A549 (cell line): ENCODE measurements around the gene ARFGEF3. TPM values are rescaled to one million over a fixed set of nuclear protein-coding genes. Genes with fewer than 3 reads are reported as not detected.

Source experiments
- ATAC-seq, 2 experiments: fragments of 200-7000 bp in 1 of 2; fragments of >200 bp in 1 of 2; cut with Nextera tagmentation in 1 of 2; cut with Tn5 transposase in 1 of 2; 3 replicates each; pipeline versions ENCODE4 v1.8.0 to v1.9.1; 2018 to 2020; ENCODE audit warnings: mild to moderate bottlenecking in 1 of 2, moderate library complexity in 1 of 2
- CTCF ChIA-PET: fragments of 300-600 bp; sonication (Branson Sonifier 250); formaldehyde crosslinking; extraction: SDS; loops from one replicate; lab custom pipeline; 2021; ENCODE audit warnings: antibody characterized with exemption, inconsistent platforms; lab: Yijun Ruan, JAX
- POLR2A ChIA-PET: fragments of 350-600 bp; formaldehyde crosslinking; extraction: SDS; loops from one replicate; lab custom pipeline; 2021; ENCODE audit warnings: antibody characterized with exemption, inconsistent platforms; lab: Yijun Ruan, JAX
- DNase-seq, 2 experiments: peaks; one replicate each; pipeline versions ENCODE4 v3.0.0 to v3.0.0-alpha.2; 2011 to 2016; ENCODE audit warnings: low read depth in 1 of 2, low spot score in 1 of 2
- FAIRE-seq: peaks from 2 replicates; lab custom pipeline; 2011; peaks lifted over from hg19 to GRCh38; lab: Jason Lieb, UNC
- H3K27ac ChIP-seq, 2 experiments: fragments of >200 bp; sonication (Bioruptor Twin); formaldehyde crosslinking; 3 replicates each; pipeline ENCODE4 v1.5.1; 2016 to 2017
- H3K4me1 ChIP-seq: fragments of >200 bp; sonication (Bioruptor Twin); formaldehyde crosslinking; 3 replicates; pipeline ENCODE4 v1.6.1; 2016
- H3K4me2 ChIP-seq: fragments of >200 bp; sonication (Bioruptor Twin); formaldehyde crosslinking; 3 replicates; pipeline ENCODE4 v1.6.1; 2016
- H3K4me3 ChIP-seq: fragments of >200 bp; sonication (Bioruptor Twin); formaldehyde crosslinking; 3 replicates; pipeline ENCODE4 v1.5.1; 2016
- H3K9me3 ChIP-seq: fragments of >200 bp; sonication (Bioruptor Twin); formaldehyde crosslinking; 3 replicates; pipeline ENCODE4 v1.6.1; 2016
- BHLHE40 ChIP-seq: IDR thresholded peaks from 2 replicates; pipeline ENCODE4 v1.6.1; 2012; ENCODE audit warnings: low read depth, low read length, inconsistent platforms
- CBX2 ChIP-seq: fragments of 200-600 bp; sonication (generic); IDR thresholded peaks from 2 replicates; pipeline ENCODE4 v1.6.1; 2016; ENCODE audit warnings: low read depth, mild to moderate bottlenecking, borderline replicate concordance
- CBX8 ChIP-seq: fragments of 200-600 bp; sonication (generic); IDR thresholded peaks from 2 replicates; pipeline ENCODE4 v1.6.1; 2016
- CEBPB ChIP-seq, 2 experiments: fragments of >200 bp in 1 of 2; sonication (Bioruptor Twin) in 1 of 2; formaldehyde crosslinking in 1 of 2; IDR thresholded peaks; 2 replicates each; pipeline ENCODE4 v1.6.1; 2012 to 2016
- E2F6 ChIP-seq: IDR thresholded peaks from 2 replicates; pipeline ENCODE4 v1.6.1; 2012; ENCODE audit warnings: low read depth, borderline replicate concordance
- EHF ChIP-seq: fragments of 250-450 bp; sonication (Bioruptor Pico); IDR thresholded peaks from 2 replicates; pipeline ENCODE4 v1.5.0; 2020; ENCODE audit warnings: mild to moderate bottlenecking
- EHMT2 ChIP-seq: fragments of 200-600 bp; sonication (generic); IDR thresholded peaks from 2 replicates; pipeline ENCODE4 v1.6.1; 2016; ENCODE audit warnings: antibody characterized with exemption, low read depth, mild to moderate bottlenecking, moderate library complexity
- EP300 ChIP-seq, 2 experiments: fragments of >200 bp; sonication (Bioruptor Twin); formaldehyde crosslinking; IDR thresholded peaks; 2 replicates in 1 of 2; 3 replicates in 1 of 2; pipeline ENCODE4 v1.6.1; 2016 to 2017
- ESRRA ChIP-seq: fragments of 150-350 bp; IDR thresholded peaks from 2 replicates; pipeline ENCODE4 v1.6.1; 2014; ENCODE audit warnings: mild to moderate bottlenecking, low read length, borderline replicate concordance
- HEYL ChIP-seq: fragments of 250-450 bp; sonication (Bioruptor Pico); IDR thresholded peaks from 2 replicates; pipeline ENCODE4 v1.8.0; 2021; ENCODE audit warnings: mild to moderate bottlenecking, moderate library complexity
- HOXA7 ChIP-seq: fragments of 250-450 bp; sonication (Bioruptor Pico); IDR thresholded peaks from 2 replicates; pipeline ENCODE4 v1.5.0; 2020; ENCODE audit warnings: mild to moderate bottlenecking, moderate library complexity
- MAZ ChIP-seq: fragments of 150-350 bp; IDR thresholded peaks from 2 replicates; pipeline ENCODE4 v1.6.1; 2014; ENCODE audit warnings: antibody characterized with exemption, low read depth, low read length, borderline replicate concordance
- PBX3 ChIP-seq: IDR thresholded peaks from 2 replicates; pipeline ENCODE4 v1.6.1; 2012
- POLR2AphosphoS2 ChIP-seq: conservative IDR thresholded peaks from 2 replicates; pipeline ENCODE4 v1.6.1; 2012; ENCODE audit warnings: low read length, improper control_type of control experiment, inconsistent platforms
- RAD21 ChIP-seq, 2 experiments: fragments of >200 bp in 1 of 2; sonication (Bioruptor Twin) in 1 of 2; formaldehyde crosslinking in 1 of 2; IDR thresholded peaks in 1 of 2; conservative IDR thresholded peaks in 1 of 2; 2 replicates in 1 of 2; 3 replicates in 1 of 2; pipeline ENCODE4 v1.6.1; 2012 to 2018; ENCODE audit warnings: inconsistent platforms in 1 of 2
- RARB ChIP-seq: fragments of 250-450 bp; sonication (Bioruptor Pico); IDR thresholded peaks from 2 replicates; pipeline ENCODE4 v1.8.0; 2021; ENCODE audit warnings: mild to moderate bottlenecking, moderate library complexity
- RFX5 ChIP-seq: fragments of 450-650 bp; IDR thresholded peaks from 2 replicates; pipeline ENCODE4 v1.7.1; 2014; ENCODE audit warnings: antibody characterized with exemption, mild to moderate bottlenecking, moderate library complexity
- RNF2 ChIP-seq: fragments of 200-600 bp; sonication (generic); IDR thresholded peaks from 2 replicates; pipeline ENCODE4 v1.6.1; 2016; ENCODE audit warnings: low read depth, mild to moderate bottlenecking, antibody characterized with exemption, moderate library complexity, borderline replicate concordance
- ZC3H11A ChIP-seq: fragments of 450-650 bp; IDR thresholded peaks from 2 replicates; pipeline ENCODE4 v1.6.1; 2014; ENCODE audit warnings: antibody characterized with exemption, mild to moderate bottlenecking
- ZNF302 ChIP-seq: fragments of 250-450 bp; sonication (Bioruptor Pico); IDR thresholded peaks from 2 replicates; pipeline ENCODE4 v1.9.0; 2021; ENCODE audit warnings: inconsistent platforms, mild to moderate bottlenecking, moderate library complexity
- ZSCAN20 ChIP-seq: fragments of 250-450 bp; sonication (Bioruptor Pico); IDR thresholded peaks from 2 replicates; pipeline ENCODE4 v1.8.0; 2022; ENCODE audit warnings: mild to moderate bottlenecking, moderate library complexity
- WGBS: methylation state at CpG from one replicate; pipeline ENCODE4 v1.1.6; 2017; ENCODE audit errors: missing lambda C conversion rate; 5-methylcytosine and 5-hydroxymethylcytosine counted together
- polyA plus RNA-seq, 4 experiments: library from polyadenylated mRNA; depleted of rRNA in 3 of 4; stranded (reverse); fragments of >200 nt; fragmentation: RNase III in 1 of 4; extraction: RNeasy Plus Mini Kit Qiagen cat#74134 plus additional on column Dnase treatment in 1 of 4; gene quantifications; 2 replicates in 3 of 4; 3 replicates in 1 of 4; pipeline ENCODE4 v1.2.3, GENCODE V29; 2011 to 2017
- TF ChIP-seq, protein P1 (sequence below): IDR thresholded peaks from 2 replicates; pipeline ENCODE4 v1.6.1; 2012
- TF ChIP-seq, protein P2 (sequence below): fragments of 450-650 bp; IDR thresholded peaks from 2 replicates; pipeline ENCODE4 v1.6.1; 2014; ENCODE audit warnings: antibody characterized with exemption
- TF ChIP-seq, protein P3 (sequence below): fragments of 250-450 bp; sonication (Bioruptor Pico); IDR thresholded peaks from 2 replicates; pipeline ENCODE4 v1.5.0; 2020; ENCODE audit warnings: low read depth, mild to moderate bottlenecking, moderate library complexity

The ARFGEF3 gene
- polyA plus RNA-seq, 2 of the 4 experiments (the other 2 are of a cell fraction) = 0.15 to 0.83 TPM

- H3K4me2 ChIP-seq = no peak overlapping the region
- WGBS = 62% methylated on average over 3 of the region's 3 CpGs
- CTCF ChIA-PET = interaction anchor here (1.0 kb wide), 1 partner anchor 11 kb away, joined by 3 read pairs; no protein-coding TSS in a partner anchor
- no peak for TF ChIP-seq RAD21 (conservative IDR thresholded peaks at IDR 0.05 in 1 of 2, IDR thresholded peaks at IDR 0.05 in 1 of 2)
- no peak for TF ChIP-seq RFX5
- no peak for TF ChIP-seq MAZ
- TF ChIP-seq ZNF302 = no peak
- no peak for TF ChIP-seq PBX3
- TF ChIP-seq, protein P1, sequence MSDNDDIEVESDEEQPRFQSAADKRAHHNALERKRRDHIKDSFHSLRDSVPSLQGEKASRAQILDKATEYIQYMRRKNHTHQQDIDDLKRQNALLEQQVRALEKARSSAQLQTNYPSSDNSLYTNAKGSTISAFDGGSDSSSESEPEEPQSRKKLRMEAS = no peak
- TF ChIP-seq CEBPB (IDR thresholded peaks at IDR 0.05) = no peak
- H3K4me1 ChIP-seq = no peaks in the 10 kb centered on the region
- ATAC-seq (no peak), DNase-seq (no peak), FAIRE-seq (no peak)
- no peak overlapping the region for H3K27ac ChIP-seq
- no peaks in the 10 kb centered on the region for H3K9me3 ChIP-seq
- H3K4me3 ChIP-seq = no peak overlapping the region
- POLR2A ChIA-PET = no interaction called here
These were observed 85.1 kb downstream of the ARFGEF3 start for GRCh38 chr6:138246650-138247440.

DNA sequence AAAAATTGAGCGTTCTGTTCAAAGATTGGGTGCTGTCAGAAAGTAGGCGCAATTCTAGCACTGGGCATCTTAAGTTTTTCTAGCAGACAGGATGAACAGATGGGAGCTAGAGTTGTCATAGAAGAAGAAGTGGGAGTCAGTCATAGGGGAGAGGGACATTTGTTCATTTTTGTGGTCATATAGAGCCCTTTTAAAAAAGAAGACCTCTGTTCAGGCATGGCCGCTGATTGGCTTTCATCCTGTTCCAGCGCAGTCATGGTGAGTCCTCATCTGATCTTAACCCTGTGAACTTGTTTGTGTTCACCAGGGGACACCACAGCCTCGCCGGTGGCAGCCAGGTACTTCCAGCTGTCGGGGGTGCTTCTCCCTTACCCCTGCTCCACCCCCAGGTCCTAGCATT, 86.3 kb downstream of the ARFGEF3 start:
- H3K9me3 ChIP-seq = no peaks in the 10 kb centered on the region
- FAIRE-seq (no peak), ATAC-seq (no peak), DNase-seq (no peak)
- no peak overlapping the region for H3K27ac ChIP-seq
- ChIA-PET CTCF (interaction anchor here (1.0 kb wide), 1 partner anchor 10 kb away, joined by 3 read pairs; no protein-coding TSS in a partner anchor), POLR2A (no interaction called here)
- TF ChIP-seq E2F6 (no peak), POLR2AphosphoS2 (no peak), CBX2 (no peak), EHF (no peak), RNF2 (no peak), ZSCAN20 (CRISPR knock-in tag) (no peak), ZNF302 (no peak), ZC3H11A (no peak), EHMT2 (no peak), BHLHE40 (no peak), EP300 (IDR thresholded peaks at IDR 0.05) (no peak), HEYL (CRISPR knock-in tag) (no peak), CBX8 (no peak), ESRRA (no peak), HOXA7 (CRISPR knock-in tag) (no peak), RARB (CRISPR knock-in tag) (no peak)
- TF ChIP-seq, protein P2, sequence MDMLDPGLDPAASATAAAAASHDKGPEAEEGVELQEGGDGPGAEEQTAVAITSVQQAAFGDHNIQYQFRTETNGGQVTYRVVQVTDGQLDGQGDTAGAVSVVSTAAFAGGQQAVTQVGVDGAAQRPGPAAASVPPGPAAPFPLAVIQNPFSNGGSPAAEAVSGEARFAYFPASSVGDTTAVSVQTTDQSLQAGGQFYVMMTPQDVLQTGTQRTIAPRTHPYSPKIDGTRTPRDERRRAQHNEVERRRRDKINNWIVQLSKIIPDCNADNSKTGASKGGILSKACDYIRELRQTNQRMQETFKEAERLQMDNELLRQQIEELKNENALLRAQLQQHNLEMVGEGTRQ = no peak
- TF ChIP-seq, protein P3, sequence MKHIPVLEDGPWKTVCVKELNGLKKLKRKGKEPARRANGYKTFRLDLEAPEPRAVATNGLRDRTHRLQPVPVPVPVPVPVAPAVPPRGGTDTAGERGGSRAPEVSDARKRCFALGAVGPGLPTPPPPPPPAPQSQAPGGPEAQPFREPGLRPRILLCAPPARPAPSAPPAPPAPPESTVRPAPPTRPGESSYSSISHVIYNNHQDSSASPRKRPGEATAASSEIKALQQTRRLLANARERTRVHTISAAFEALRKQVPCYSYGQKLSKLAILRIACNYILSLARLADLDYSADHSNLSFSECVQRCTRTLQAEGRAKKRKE = no peak
- no peak overlapping the region for H3K4me2 ChIP-seq
- 76% methylated on average over 7 of the region's 7 CpGs for WGBS
- H3K4me3 ChIP-seq = no peak overlapping the region
- no peaks in the 10 kb centered on the region for H3K4me1 ChIP-seq
